ENCODE data around the gene KRTAP10-12.
"Not testable (repeated sequence)": the region's sequence is repeated elsewhere in the genome, so short reads cannot be mapped to it uniquely, and the experiment has no call there.

The KRTAP10-12 gene

DNA sequence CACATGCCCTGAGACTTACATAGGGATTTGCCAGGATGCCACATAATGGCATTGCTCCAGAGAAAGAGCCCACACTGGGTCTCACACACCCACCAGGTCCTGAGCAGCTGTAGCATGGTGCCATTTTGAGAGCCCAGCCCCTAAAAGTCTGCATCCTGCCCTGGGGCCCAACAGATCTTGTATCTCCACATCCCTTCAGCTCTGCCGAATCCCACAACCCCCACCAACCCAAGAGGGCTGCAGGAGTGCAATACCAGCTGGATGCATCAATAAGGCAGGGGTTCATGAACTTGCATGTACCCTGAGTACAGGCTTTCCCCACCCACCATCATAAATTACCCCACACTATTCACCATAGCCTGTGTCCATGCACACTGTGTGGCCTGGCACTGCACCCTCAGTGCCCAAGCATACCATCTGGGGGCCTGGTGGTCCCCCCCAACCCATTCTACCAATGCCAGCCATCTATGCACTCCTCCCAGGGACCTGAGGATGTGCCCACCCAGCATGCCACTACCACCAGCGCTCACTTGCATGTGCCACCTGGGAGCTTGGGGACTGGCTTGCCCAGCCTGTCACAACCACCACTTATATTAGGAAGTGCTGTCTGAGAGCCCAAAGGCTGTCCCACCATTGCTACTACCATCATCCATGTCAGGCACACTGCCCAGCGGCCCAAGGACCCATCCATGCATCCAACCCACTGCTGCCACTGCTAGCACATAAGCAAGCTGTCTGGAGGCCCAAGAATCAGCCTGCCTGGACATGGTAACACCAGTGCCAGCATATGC is 26.1 kb upstream of the KRTAP10-12 start:
- DNase-seq (ENCODE audit: low read depth) = no peak

DNA sequence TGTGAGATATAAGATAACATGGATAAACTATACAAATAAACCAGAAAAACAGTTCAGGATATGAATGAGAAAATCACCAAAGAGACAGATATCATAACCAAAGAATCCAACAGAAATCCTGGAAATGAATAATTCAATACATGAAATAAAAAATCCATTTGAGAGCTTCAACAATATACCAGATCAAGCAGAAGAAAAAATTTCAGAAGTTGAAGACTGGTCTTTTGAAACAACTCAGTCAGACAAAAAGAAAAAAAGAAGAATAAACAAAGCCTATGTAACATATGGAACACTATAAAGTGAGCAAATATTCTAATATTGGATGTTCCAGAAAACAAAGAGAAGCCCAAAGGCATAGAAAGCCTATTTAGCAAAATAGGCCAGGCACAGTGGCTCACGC is 25.1 kb upstream of the KRTAP10-12 start:
- DNase-seq (ENCODE audit: low read depth) = no peak

DNA sequence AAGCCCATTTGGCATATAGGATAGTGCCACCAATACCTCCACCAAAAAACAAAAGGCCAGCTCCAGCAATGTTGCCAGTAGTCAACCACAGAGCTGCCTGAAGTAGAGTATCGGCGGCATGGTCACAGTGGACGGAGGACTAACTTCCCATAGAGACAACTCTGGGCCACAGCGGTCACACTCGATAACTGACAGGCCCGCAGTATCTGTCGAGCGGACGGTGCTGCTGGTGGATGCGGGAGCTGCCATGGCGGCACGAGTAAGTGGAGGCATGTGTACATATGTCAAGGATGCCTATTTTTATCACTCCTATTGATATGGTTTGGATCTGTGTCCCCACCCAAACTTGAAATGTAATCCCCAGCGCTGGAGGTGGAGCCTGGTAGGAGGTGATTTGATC is 19.1 kb upstream of the KRTAP10-12 start:
- no peak for DNase-seq (ENCODE audit: low read depth)

DNA sequence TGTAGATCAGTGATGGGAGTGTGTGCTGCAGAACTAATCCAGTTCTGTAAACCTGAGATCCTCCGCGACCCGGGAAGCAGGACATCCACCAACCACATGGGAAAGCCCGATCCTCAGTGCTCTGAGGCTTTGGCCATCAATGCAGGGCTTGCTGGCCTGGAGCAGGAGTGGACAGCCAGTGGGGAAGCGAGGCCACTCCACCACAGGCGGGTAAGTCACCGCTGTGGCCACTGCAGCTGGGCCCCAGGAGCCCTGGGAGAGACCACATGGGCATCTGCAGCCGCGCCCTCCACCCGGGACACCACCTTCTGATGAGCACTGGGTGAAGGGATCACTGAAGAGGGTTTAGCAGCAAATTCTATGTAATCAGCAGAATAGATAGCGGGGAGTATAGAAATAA is 15.8 kb upstream of the KRTAP10-12 start:
- no peak for DNase-seq (ENCODE audit: low read depth)

DNA sequence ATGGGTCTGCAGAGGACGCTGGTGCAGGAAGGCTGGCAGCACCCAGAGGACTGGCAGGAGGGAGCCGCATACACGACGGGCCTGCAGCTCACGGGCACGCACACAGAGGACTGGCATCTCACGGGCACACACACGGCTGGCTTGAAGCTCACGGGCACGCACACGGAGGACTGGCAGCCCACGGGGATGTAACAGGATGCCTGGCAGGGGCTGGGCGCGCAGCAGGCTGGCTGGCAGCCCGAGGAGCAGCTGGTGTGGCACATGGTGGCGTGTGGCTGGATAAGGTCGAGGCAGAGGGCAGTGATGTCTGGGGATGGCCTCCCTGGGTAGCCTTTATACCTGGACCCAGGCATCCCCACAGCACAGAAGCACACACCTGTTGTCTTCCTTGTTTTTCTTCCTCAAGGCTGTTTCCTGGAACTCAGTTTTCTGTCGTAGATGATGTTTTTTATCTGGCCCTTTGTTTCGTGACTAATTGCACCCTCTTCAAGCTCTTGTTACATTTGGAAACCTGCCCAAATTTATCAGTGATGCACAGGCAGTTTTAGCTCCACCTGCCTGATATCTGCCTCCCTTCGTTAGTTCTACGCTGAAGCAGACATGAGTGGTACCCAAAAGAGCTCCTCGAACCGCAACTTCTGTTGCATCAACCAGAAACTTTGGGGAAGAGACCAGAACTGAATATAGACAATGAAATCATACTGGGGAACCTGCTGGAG is 15.0 kb upstream of the KRTAP10-12 start, which contains the start of gene KRTAP12-1:
KRTAP12-1 (minus strand) TSS at position 303 of the 719 bp plus-strand sequence; CDS start at position 263, 40 bp downstream.
- DNase-seq (ENCODE audit: low read depth) = no peak

DNA sequence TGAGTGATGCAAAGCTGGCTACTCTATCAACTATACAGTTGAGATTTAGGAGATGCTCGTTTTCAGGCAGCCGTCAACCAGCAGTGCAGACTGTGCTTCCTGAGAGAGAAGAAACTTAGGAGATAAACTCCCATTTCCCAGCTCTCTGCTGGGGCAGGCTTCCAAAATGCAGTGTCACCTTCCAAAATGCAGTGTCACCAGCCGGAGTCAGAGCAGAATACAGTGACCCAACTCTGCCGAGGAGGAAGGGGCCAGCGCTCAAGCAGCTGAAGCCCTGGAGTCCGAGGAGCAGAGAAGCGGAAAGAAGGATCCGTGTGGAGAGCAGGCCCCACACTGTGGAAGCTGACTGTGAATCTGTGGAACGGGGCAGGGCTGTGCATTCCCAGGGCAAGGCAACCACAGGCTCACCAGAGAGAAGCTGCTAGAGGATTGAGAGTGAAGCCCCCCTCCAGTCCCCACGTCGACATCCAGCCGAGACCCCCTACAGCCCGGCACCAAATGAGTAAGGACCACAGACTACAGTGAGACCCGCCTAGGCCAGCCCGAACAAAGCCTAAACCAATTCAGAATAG is 14.3 kb upstream of the KRTAP10-12 start:
- no peak for DNase-seq (ENCODE audit: low read depth)

DNA sequence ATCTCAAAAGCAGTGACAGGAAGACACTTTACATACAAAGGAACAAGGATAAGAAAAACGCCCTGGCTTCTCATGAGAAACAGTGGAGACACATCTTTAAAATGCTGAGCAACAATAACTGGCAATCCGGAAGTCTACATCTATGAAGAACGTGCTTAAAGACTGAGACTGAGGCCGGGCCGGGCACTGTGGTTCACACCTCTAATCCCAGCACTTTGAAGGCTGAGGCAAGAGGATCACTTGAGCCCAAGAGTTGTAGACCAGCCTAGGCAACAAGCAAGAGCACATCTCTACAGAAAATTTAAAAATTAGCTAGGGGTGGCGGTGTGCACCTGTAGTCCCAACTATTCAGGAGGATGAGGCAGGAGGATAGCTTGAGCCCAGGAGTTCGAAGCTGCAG is 12.9 kb upstream of the KRTAP10-12 start:
- DNase-seq (ENCODE audit: low read depth) = no peak

DNA sequence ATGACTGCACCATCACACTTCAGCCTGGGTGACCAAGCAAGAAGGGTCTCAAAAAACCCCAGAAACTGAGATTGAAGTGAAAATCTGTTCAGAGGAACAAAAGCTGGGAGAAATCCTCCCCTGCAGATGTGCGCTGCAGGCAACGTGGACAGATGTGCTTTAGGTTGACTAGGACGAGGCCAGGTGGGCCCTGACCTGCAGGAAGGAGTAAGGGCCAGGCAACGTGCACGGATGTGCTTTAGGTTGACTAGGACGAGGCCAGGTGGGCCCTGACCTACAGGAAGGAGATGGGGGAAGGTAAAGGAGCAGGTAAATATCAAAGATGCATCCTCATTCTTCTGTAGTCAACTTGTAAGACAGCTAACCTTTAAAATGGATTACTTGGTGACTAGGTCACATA is 12.5 kb upstream of the KRTAP10-12 start:
- no peak for DNase-seq (ENCODE audit: low read depth)

DNA sequence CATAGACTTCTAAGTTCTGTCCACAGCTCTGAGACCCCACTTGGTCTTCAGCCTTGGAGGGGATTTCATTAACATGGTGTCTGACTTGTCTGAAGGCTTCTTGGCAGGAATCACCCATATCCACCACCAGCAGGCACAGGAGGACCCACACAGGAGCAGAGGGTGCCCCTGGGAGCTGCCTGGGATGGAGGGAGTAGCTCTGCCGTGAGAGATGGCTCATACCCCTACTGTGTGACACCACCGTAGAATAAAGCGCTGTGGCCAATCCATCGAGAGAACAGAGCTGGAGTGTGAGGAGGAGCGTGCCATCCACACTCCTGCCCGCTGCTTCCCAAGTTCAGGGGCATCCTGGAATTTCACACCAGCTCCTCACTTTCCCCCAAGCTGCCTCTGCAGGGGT is 11.9 kb upstream of the KRTAP10-12 start:
- DNase-seq (ENCODE audit: low read depth) = not testable (repeated sequence)

DNA sequence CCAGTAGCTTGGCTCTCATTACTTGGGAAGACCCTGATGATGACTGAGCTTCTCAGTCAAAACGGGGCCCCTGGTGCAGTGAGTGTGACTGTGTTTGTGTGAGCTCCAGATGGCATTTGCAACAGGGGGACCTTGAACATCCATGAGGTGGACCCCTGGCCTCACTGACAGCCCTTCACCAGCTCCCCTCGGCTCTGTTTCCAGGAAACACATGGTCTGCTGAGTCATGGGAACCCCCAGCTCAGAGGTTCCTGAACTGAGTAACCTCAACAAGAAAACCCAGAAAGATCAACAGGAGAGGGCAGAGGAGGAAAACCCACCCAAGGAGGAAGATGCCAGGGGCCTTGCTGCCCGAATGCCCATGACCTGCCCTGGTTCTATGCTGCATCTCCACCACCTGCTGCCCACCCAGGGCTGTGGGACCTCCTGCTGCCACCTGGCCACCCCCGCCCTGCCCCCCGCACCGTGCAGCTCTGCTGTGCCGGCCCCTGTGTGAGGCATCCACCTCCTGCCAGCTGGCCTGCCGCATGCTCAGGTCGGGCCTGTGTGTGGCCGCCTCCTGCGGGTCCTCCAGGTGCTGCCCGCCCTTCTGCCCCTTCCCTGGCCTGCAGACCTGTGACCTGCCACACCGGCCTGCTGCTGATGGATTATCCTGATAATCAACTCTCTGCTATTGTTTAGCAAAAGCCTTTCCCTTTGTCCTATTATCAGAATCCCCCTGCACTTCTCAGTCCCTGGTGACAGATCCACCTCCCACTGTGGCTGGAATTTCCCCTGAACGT is 10.8 kb upstream of the KRTAP10-12 start:
- DNase-seq (ENCODE audit: low read depth) = no peak

DNA sequence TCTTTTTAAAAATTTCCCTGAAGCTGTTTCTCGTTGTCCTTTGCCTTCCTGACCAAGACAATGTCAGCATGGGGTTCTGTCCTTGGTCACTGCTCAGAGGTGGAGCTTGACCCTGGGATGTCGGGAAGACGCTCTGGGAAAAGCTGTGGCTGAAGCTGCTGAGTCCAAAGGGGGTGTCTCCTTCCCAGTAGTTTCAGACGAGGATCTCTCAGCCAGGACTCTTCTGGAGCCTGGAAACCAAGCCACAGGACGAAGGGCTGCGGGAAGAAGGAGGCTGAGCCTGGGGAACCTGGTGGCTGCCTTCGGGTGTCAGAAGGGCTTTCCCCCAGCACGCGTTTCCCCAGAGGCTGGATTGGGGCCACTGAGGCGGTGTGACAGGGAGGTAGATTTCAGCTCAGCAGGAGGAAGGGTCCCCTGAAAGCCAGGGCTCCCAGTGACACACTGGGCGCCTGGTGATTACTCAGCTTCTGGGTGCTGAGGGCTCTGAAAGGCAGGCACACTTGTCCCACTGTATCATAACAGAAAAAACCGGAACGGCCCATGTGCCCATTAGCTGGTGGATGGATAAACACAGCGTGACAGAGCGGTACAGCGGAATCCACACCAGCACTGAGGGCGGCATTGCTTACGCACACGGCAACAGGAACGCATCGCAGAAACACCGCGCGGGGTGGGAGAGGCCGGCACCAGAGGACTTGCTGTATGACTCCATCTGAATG is 10.0 kb upstream of the KRTAP10-12 start:
- DNase-seq (ENCODE audit: low read depth) = no peak

DNA sequence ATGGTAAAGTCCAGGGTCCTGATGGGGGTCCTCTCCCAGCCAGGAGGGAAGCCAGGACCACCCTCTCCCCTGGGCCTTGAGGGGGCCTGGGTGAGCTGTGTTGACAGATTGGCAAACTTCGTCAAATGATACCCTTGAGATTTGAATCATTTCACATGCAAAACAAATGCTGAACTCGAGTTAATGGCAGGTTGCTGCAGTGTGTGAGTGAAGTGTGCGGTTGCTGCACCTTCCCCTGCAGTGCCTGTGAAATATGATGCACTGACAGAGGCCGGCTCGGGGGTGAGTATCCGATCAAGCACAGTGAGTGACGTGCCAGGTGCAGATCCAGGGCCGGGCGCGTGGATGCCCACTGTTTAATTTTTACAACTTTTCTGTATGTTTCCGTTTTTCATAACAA is 9.3 kb upstream of the KRTAP10-12 start:
- no peak for DNase-seq (ENCODE audit: low read depth)

DNA sequence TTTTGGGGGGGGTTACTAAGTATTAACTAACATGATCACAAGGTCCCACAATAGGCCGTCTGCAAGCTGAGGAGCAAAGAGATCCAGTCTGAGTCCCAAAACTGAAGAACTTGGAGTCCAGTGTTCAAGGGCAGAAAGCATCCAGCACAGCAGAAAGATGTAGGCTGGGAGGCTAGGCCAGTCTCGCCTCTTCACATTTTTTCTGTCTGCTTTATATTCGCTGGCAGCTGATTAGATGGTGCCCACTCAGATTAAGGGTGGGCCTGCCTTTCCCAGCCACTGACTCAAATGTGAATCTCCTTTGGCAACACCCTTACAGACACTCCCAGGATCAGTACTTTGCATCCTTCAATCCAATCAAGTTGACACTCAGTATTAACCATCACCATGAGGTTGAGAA is 7.2 kb upstream of the KRTAP10-12 start:
- not testable (repeated sequence) for DNase-seq (ENCODE audit: low read depth)

DNA sequence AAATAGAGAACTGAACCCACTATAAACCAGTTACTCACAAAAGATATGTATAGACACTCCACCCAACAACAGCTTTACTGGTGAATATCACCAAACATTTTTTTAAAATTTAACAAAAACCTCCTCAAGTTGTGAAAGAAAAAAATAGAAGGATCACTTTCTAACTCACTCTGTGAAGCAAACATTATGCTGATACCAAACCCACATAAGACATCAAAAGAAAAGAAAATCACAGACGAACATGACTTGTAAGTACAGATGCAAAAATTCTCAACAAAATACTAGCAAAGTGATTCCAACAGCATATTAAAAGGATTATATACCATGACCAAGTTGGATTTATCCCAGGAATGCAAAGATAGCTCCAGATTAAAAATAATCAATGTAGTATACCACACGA is 5.3 kb upstream of the KRTAP10-12 start:
- no peak for DNase-seq (ENCODE audit: low read depth)

DNA sequence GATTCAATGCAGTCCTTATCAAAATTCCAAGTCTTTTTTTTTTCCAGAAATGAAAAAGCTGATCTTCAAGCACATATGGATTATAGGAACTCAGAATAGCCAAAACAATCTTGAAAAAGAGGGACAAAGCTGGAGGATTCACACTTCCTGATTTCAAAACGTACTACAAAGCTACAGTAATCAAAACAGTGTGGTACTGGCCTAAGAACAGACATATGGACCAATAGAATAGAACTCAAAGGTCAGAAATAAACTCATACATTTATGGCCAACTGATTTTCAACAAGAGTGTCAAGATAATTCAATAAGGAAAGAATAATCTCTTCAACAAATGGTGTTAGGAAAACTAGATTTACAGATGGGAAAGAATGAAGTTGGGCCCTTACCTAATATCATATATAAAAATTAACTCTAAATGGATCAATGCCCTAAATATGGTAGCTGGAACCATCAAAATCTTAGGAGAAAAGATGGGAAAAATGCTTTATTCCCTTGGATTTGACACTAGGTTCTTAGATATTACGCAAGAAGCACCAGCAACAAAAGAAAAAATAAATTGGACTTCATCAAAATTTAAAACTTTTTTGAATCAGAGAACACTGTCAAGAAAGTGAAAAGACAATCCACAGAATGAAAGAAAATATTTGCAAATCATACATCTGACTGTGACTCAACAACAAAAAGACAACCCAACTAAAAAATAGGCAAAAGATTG is 4.0 kb upstream of the KRTAP10-12 start:
- DNase-seq (ENCODE audit: low read depth) = no peak

DNA sequence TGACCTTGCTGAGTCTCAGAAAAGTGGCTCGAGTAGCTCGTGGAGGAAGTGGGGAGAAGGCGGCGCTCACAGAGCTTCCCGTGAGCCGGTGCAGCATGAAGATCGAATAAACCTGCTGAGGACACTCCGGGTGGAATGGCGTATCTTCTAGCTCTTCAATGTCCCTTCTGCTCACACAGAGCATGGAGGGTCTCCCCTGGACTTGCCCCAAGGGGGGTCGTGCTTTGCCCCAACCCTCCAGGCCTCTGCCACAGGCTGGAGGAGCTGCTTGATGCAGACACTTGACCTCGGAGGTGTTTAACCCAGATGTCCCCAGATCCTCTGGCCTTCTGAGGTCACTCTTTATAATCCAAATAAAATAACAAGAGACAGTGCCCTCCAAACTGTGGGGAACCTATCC is 2.2 kb upstream of the KRTAP10-12 start:
- DNase-seq (ENCODE audit: low read depth) = no peak

DNA sequence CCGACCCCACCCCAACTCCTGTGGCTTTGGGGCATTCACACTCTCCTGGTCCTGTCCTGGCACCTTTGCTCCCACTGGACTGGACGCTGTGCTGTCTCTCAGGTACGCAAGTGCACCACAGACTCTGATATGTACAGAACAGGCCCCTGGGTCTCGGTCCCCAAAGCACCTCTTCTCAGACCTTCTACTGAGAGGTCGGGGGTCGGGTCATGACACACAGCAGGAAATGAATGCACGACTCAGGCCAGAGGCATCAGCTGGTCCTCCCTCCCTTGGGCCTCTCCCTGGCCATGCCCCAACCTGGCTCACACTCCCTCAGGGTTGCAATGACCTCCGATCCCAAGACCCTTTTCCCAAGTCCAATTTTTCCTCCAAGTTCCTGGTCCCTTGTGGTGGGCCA is 1.8 kb upstream of the KRTAP10-12 start:
- DNase-seq (ENCODE audit: low read depth) = no peak

DNA sequence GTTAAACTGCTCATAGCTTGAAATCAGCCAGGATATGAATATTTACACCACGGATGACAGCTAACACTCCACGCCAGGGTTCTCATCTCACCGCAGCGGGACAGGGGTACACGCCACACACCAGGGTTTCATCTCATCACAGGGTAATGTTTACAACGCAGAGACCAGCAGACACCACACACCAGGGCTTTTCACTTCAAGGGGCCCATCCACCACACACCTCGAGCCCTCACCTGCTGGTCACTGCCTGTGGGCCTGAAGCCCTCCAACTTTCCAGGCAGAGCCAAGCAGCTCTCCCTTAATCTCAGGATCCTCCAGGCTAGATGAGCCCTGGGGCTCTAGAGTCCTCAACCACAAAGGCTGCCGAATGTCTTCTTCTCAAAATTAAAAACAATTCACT is 1.3 kb upstream of the KRTAP10-12 start:
- DNase-seq (ENCODE audit: low read depth) = no peak

DNA sequence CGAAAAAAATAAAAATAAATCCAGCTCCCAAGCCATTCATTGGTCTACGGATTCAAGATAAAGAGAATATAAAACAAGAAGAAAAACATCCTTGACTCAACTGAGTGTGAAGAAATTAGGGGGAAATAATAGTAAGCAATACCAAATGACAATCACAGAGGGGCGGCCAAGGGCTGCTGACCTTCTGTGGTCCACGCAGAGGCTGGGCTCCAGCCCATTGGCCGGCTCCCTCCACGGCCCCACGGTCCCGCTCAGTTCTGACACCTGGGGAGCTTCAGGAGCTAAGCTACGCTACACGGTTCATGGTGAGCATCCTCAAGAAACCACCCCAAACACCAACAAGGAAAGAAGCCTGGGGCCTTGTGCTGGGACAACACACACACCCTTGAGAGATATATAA is 400 bp upstream of the KRTAP10-12 start:
- DNase-seq (ENCODE audit: low read depth) = no peak

DNA sequence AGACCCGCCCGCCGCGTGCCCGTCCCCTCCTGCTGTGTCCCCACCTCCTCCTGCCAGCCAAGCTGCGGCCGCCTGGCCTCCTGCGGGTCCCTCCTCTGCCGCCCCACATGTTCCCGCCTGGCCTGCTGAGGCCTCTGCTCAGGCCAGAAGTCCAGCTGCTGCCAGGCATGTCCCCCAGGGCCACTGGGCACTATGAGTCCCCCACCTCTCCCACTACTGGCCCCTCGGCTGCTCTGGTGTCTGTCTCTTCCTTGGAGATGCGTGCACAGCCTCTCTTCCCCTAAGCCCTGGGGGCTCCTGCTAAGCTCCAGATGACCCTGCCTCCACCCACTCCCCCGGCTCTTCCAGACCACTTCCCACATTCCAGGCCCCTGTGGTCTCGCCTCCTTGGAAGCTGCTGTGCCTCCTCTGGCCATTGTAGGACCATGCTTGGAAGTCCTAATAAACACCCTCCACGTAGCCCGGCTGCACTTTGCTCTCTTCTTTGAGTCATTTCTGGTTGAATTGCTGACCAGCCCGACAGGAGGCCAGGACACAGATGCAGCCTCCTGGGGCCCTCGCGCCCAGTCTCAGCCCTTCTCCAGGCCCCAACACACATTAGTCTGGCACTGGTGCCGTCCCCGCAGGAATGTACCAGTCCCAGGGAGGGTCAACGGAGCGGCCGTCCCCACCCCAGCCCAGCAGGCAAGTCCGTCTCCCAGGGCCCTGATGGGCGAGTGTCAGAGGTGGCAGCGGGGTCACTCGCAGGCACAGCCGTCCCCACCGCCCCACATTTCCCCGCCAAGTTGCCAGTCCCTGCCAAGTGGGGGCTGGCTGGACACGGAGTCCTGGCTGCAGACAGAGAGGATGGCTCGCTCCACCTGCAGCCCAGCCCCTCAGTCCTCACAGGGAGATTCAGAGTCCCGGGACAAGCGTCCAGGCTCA is 1.1 kb downstream of the KRTAP10-12 start:
- DNase-seq (ENCODE audit: low read depth) = no peak
